HepG2 (cell line): ENCODE data around the gene VAMP2. TPM values are rescaled to one million over a fixed set of nuclear protein-coding genes. Genes with fewer than 3 reads are reported as not detected.

Experiments
- DMAP1 ChIP-seq: IDR thresholded peaks from 2 replicates; pipeline ENCODE4 v1.6.1; 2016
- FLYWCH1 ChIP-seq: sonication (generic); formaldehyde crosslinking; IDR thresholded peaks from 2 replicates; pipeline ENCODE4 v1.8.1; 2023; ENCODE audit warnings: mild to moderate bottlenecking, missing genetic modification reagents
- FOXP1 ChIP-seq, 2 experiments: fragments of 450-650 bp in 1 of 2; IDR thresholded peaks; 2 replicates each; pipeline ENCODE4 v1.6.1; 2017 to 2018; ENCODE audit warnings: antibody characterized with exemption in 1 of 2
- KLF15 ChIP-seq: sonication (generic); formaldehyde crosslinking; IDR thresholded peaks from 2 replicates; pipeline ENCODE4 v1.8.1; 2023; ENCODE audit warnings: borderline replicate concordance, mild to moderate bottlenecking, inconsistent platforms, missing genetic modification reagents, mixed read lengths
- NFKB2 ChIP-seq: sonication (generic); formaldehyde crosslinking; IDR thresholded peaks from 2 replicates; pipeline ENCODE4 v1.4.0; 2020; ENCODE audit warnings: missing genetic modification reagents, borderline replicate concordance
- SETDB1 ChIP-seq: sonication (generic); formaldehyde crosslinking; IDR thresholded peaks from 2 replicates; pipeline ENCODE4 v1.5.1; 2020; ENCODE audit warnings: missing genetic modification reagents, mild to moderate bottlenecking, borderline replicate concordance
- SRY ChIP-seq: sonication (generic); formaldehyde crosslinking; IDR thresholded peaks from 2 replicates; pipeline ENCODE4 v1.8.0; 2022; ENCODE audit warnings: mild to moderate bottlenecking, missing genetic modification reagents
- TBP ChIP-seq: sonication (generic); formaldehyde crosslinking; IDR thresholded peaks from 2 replicates; pipeline ENCODE4 v1.5.0; 2020; ENCODE audit warnings: missing genetic modification reagents
- ZBTB39 ChIP-seq: sonication (generic); formaldehyde crosslinking; IDR thresholded peaks from 2 replicates; pipeline ENCODE4 v1.5.0; 2020; ENCODE audit warnings: missing genetic modification reagents
- ZIK1 ChIP-seq: sonication (generic); formaldehyde crosslinking; IDR thresholded peaks from 2 replicates; pipeline ENCODE4 v1.5.0; 2020; ENCODE audit warnings: mild to moderate bottlenecking, low read depth, missing genetic modification reagents, borderline replicate concordance
- ZNF34 ChIP-seq: sonication (generic); formaldehyde crosslinking; IDR thresholded peaks from 2 replicates; pipeline ENCODE4 v1.4.0; 2020; ENCODE audit warnings: mild to moderate bottlenecking, missing genetic modification reagents, borderline replicate concordance
- ZNF557 ChIP-seq: sonication (generic); formaldehyde crosslinking; IDR thresholded peaks from 2 replicates; pipeline ENCODE4 v1.4.0; 2020; ENCODE audit warnings: missing genetic modification reagents
- polyA plus RNA-seq, 8 experiments: library from polyadenylated mRNA; depleted of rRNA in 3 of 8; stranded (reverse) in 7 of 8; unstranded in 1 of 8; fragments of >200 nt; fragmentation: Illumina TruSeq in 4 of 8; extraction: Trizol in 4 of 8; gene quantifications; 2 replicates each; pipeline versions ENCODE4 v1.2.1 to v1.2.3, GENCODE V29; 2011 to 2016; ENCODE audit warnings: low read depth in 4 of 8, missing spikeins in 1 of 8, mixed read lengths in 1 of 8; ENCODE audit not compliant: insufficient read depth in 1 of 8
- total RNA-seq, 5 experiments: library from RNA; depleted of rRNA; stranded (reverse); fragments of >200 nt; fragmentation: Illumina TruSeq; extraction: Trizol; gene quantifications; 2 replicates each; pipeline ENCODE4 v1.2.3, GENCODE V29; 2016; ENCODE audit warnings: low read depth in 1 of 5
- TF ChIP-seq, protein P1 (sequence below): sonication (generic); formaldehyde crosslinking; IDR thresholded peaks from 2 replicates; pipeline ENCODE4 v1.8.0; 2022; ENCODE audit warnings: mild to moderate bottlenecking, missing genetic modification reagents, borderline replicate concordance
- TF ChIP-seq, protein P2 (sequence below): IDR thresholded peaks from 2 replicates; pipeline ENCODE4 v1.6.1; 2016; ENCODE audit warnings: low read depth, missing genetic modification reagents, missing compliant biosample characterization
- TF ChIP-seq, protein P3 (sequence below): sonication (generic); formaldehyde crosslinking; IDR thresholded peaks from 2 replicates; pipeline ENCODE4 v1.8.1; 2023; ENCODE audit warnings: mild to moderate bottlenecking, moderate library complexity, missing genetic modification reagents
- TF ChIP-seq, protein P4 (sequence below): sonication (generic); formaldehyde crosslinking; conservative IDR thresholded peaks from 2 replicates; pipeline ENCODE4 v1.4.0; 2020; ENCODE audit warnings: missing genetic modification reagents

Gene VAMP2
- total and polyA plus RNA-seq, 2 of the 13 experiments (the other 11 are each of a cell fraction or from before 2014, with no cell fraction given) = 3.9 to 17.2 TPM

DNA sequence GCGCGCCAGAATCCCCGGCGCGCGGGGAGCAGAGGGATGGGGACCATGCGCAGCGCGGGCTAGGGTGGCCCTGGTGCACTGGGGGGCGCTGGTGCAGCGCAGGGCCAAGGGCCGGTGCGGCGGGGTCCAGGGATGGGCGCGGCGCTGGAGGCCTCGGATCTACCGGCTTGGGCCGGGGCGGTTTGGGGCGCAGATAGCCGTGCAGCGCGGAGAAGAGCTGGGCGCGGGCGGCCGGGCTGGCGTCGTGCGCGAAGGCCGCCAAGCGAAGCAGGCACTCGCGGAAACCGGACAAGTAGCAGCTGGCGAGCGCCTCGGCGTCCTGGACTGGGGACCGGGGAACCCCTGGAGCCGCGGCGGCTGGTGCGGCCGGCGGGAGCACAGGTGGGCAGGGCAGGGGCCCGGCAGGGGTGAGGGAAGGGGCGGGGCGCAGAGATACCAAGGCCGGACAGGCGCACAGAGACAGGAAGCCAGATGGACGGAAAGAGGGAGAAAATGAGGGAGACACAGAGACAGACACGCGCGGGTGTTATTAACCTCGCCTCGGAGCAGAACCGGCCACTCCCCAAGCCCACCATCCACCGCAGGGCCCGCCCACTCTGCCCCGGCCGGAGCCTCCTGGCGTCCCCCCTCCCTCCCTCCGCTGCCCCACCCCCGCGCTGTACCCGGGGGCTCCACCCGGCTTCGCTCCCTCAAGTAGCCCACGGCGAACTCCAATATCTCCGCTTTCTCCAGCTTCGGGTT lies 40.9 kb downstream of the VAMP2 start (continued):
- no peak for TF ChIP-seq NFKB2 (CRISPR knock-in tag)
- TF ChIP-seq ZBTB39 (CRISPR knock-in tag) = no peak
- TF ChIP-seq TBP (CRISPR knock-in tag) = no peak
- no peak for TF ChIP-seq DMAP1
- no peak for TF ChIP-seq SETDB1 (CRISPR knock-in tag)
- 0 out of 2 replicates have a peak, but pooled peaks have one; percentile 29 for TF ChIP-seq SRY (CRISPR knock-in tag)
- TF ChIP-seq ZNF557 (CRISPR knock-in tag) = no peak
- no peak for TF ChIP-seq FLYWCH1 (CRISPR knock-in tag)
- TF ChIP-seq, protein P1, sequence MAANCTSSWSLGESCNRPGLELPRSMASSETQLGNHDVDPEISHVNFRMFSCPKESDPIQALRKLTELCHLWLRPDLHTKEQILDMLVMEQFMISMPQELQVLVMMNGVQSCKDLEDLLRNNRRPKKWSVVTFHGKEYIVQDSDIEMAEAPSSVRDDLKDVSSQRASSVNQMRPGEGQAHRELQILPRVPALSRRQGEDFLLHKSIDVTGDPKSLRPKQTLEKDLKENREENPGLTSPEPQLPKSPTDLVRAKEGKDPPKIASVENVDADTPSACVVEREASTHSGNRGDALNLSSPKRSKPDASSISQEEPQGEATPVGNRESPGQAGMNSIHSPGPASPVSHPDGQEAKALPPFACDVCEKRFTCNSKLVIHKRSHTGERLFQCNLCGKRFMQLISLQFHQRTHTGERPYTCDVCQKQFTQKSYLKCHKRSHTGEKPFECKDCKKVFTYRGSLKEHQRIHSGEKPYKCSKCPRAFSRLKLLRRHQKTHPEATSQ = no peak
- TF ChIP-seq ZNF34 (CRISPR knock-in tag) = no peak
- TF ChIP-seq, protein P2, sequence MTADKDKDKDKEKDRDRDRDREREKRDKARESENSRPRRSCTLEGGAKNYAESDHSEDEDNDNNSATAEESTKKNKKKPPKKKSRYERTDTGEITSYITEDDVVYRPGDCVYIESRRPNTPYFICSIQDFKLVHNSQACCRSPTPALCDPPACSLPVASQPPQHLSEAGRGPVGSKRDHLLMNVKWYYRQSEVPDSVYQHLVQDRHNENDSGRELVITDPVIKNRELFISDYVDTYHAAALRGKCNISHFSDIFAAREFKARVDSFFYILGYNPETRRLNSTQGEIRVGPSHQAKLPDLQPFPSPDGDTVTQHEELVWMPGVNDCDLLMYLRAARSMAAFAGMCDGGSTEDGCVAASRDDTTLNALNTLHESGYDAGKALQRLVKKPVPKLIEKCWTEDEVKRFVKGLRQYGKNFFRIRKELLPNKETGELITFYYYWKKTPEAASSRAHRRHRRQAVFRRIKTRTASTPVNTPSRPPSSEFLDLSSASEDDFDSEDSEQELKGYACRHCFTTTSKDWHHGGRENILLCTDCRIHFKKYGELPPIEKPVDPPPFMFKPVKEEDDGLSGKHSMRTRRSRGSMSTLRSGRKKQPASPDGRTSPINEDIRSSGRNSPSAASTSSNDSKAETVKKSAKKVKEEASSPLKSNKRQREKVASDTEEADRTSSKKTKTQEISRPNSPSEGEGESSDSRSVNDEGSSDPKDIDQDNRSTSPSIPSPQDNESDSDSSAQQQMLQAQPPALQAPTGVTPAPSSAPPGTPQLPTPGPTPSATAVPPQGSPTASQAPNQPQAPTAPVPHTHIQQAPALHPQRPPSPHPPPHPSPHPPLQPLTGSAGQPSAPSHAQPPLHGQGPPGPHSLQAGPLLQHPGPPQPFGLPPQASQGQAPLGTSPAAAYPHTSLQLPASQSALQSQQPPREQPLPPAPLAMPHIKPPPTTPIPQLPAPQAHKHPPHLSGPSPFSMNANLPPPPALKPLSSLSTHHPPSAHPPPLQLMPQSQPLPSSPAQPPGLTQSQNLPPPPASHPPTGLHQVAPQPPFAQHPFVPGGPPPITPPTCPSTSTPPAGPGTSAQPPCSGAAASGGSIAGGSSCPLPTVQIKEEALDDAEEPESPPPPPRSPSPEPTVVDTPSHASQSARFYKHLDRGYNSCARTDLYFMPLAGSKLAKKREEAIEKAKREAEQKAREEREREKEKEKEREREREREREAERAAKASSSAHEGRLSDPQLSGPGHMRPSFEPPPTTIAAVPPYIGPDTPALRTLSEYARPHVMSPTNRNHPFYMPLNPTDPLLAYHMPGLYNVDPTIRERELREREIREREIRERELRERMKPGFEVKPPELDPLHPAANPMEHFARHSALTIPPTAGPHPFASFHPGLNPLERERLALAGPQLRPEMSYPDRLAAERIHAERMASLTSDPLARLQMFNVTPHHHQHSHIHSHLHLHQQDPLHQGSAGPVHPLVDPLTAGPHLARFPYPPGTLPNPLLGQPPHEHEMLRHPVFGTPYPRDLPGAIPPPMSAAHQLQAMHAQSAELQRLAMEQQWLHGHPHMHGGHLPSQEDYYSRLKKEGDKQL (CRISPR knock-in tag) = no peak
- no peak for TF ChIP-seq FOXP1 (IDR thresholded peaks at IDR 0.05)
- no peak for TF ChIP-seq FOXP1 (CRISPR knock-in tag; IDR thresholded peaks at IDR 0.05)
- TF ChIP-seq ZIK1 = no peak
- TF ChIP-seq, protein P3, sequence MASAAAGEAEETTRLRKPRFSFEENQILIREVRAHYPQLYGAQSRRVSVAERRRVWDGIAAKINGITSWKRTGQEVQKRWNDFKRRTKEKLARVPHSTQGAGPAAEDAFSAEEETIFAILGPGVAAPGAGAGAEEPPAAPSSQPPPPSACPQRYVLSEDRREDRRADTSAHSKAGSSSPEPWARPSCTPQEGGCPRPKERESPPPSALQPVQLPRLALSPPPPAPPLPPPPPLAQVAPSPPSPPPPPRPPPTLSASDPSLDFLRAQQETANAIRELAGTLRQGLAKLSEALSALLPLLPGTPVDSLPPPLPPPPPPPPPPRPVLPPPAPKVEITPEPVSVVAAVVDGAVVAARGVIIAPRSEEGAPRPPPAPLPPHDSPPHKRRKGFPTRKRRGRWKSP = peak; percentile 81
- TF ChIP-seq, protein P4, sequence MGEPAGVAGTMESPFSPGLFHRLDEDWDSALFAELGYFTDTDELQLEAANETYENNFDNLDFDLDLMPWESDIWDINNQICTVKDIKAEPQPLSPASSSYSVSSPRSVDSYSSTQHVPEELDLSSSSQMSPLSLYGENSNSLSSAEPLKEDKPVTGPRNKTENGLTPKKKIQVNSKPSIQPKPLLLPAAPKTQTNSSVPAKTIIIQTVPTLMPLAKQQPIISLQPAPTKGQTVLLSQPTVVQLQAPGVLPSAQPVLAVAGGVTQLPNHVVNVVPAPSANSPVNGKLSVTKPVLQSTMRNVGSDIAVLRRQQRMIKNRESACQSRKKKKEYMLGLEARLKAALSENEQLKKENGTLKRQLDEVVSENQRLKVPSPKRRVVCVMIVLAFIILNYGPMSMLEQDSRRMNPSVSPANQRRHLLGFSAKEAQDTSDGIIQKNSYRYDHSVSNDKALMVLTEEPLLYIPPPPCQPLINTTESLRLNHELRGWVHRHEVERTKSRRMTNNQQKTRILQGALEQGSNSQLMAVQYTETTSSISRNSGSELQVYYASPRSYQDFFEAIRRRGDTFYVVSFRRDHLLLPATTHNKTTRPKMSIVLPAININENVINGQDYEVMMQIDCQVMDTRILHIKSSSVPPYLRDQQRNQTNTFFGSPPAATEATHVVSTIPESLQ (CRISPR knock-in tag) = no peak
- no peak for TF ChIP-seq KLF15
